CD14-positive monocyte (primary cell): Measurements from ENCODE around the gene PLXNA2. TPM values are rescaled to one million over a fixed set of nuclear protein-coding genes. Genes with fewer than 3 reads are reported as not detected.

Experiments
- DNase-seq, 3 donors: peaks; one replicate each; pipeline ENCODE4 v3.0.0-alpha.2; 2011 to 2022
- H2AFZ ChIP-seq: 2 replicates; pipeline ENCODE4 v1.6.0; 2012; ENCODE audit warnings: mild to moderate bottlenecking, low read depth, low read length, inconsistent platforms; ENCODE audit not compliant: insufficient read depth, poor library complexity, severe bottlenecking
- H3K27ac ChIP-seq, 2 donors: 1 replicate in 1 of 2; 2 replicates in 1 of 2; pipeline ENCODE4 v1.5.1; 2012 to 2013; ENCODE audit warnings: low read length in 2 of 2, control low read depth in 1 of 2, inconsistent platforms in 1 of 2, low read depth in 1 of 2, mild to moderate bottlenecking in 1 of 2
- H3K27me3 ChIP-seq, 2 donors: one replicate each; pipeline versions ENCODE4 v1.6.0 to v1.6.1; 2011 to 2013; ENCODE audit warnings: low read length in 2 of 2; ENCODE audit not compliant: control insufficient read depth in 2 of 2, insufficient read depth in 2 of 2
- H3K36me3 ChIP-seq, 2 donors: replicated peaks in 1 of 2; 1 replicate in 1 of 2; 2 replicates in 1 of 2; pipeline versions ENCODE4 v1.5.1 to v1.6.1; 2012 to 2013; ENCODE audit warnings: low read length in 2 of 2, control low read depth in 1 of 2, inconsistent platforms in 1 of 2, mild to moderate bottlenecking in 1 of 2; ENCODE audit not compliant: insufficient read depth in 2 of 2, control insufficient read depth in 1 of 2
- H3K4me1 ChIP-seq, 2 donors: 1 replicate in 1 of 2; 2 replicates in 1 of 2; pipeline versions ENCODE4 v1.5.1 to v1.6.1; 2012 to 2013; ENCODE audit warnings: low read length in 2 of 2, control low read depth in 1 of 2, inconsistent platforms in 1 of 2, mild to moderate bottlenecking in 1 of 2, moderate library complexity in 1 of 2; ENCODE audit not compliant: insufficient read depth in 2 of 2, control insufficient read depth in 1 of 2
- H3K4me2 ChIP-seq: replicated peaks from 2 replicates; pipeline ENCODE3; 2012; ENCODE audit warnings: low read length, moderate library complexity, mild to moderate bottlenecking; ENCODE audit not compliant: poor library complexity, severe bottlenecking; ENCODE audit errors: extremely low read depth
- H3K4me3 ChIP-seq, 3 experiments: fragments of 200-600 bp in 1 of 3; sonication (generic) in 1 of 3; replicated peaks in 1 of 3; 1 replicate in 2 of 3; 2 replicates in 1 of 3; pipeline ENCODE4 v1.5.1; 2011 to 2013; ENCODE audit warnings: low read length in 3 of 3, mild to moderate bottlenecking in 3 of 3, control low read depth in 2 of 3, low read depth in 2 of 3, inconsistent platforms in 1 of 3, moderate library complexity in 1 of 3
- H3K79me2 ChIP-seq: 2 replicates; pipeline ENCODE4 v1.6.0; 2012; ENCODE audit warnings: mild to moderate bottlenecking, control low read depth, inconsistent platforms, low read length, moderate library complexity; ENCODE audit not compliant: insufficient read depth
- H3K9ac ChIP-seq: 2 replicates; pipeline ENCODE4 v1.6.0; 2017; ENCODE audit warnings: low read length, mild to moderate bottlenecking; ENCODE audit not compliant: insufficient read depth, poor library complexity, severe bottlenecking
- H3K9me3 ChIP-seq, 2 donors: replicated peaks in 1 of 2; 1 replicate in 1 of 2; 2 replicates in 1 of 2; pipeline versions ENCODE4 v1.5.1 to v1.6.1; 2012 to 2013; ENCODE audit warnings: low read length in 2 of 2, control low read depth in 1 of 2; ENCODE audit not compliant: control insufficient read depth in 1 of 2, insufficient read depth in 1 of 2
- H4K20me1 ChIP-seq: 2 replicates; pipeline ENCODE4 v1.6.0; 2012; ENCODE audit warnings: mild to moderate bottlenecking, low read length, control low read depth, moderate library complexity; ENCODE audit not compliant: insufficient read depth
- H3K27ac Mint-ChIP-seq, 7 donors: one replicate each; pipeline ENCODE4 v1.8.0; 2020; ENCODE audit warnings: mild to moderate bottlenecking in 7 of 7, mixed read lengths in 7 of 7, moderate library complexity in 6 of 7, inconsistent platforms in 2 of 7
- H3K27me3 Mint-ChIP-seq, 3 donors: one replicate each; pipeline ENCODE4 v1.8.0; 2021 to 2022; ENCODE audit warnings: low read depth in 3 of 3, mild to moderate bottlenecking in 3 of 3, mixed read lengths in 3 of 3, moderate library complexity in 3 of 3, inconsistent platforms in 1 of 3
- H3K36me3 Mint-ChIP-seq, 2 donors: one replicate each; pipeline ENCODE4 v1.8.0; 2020; ENCODE audit warnings: mixed read lengths in 2 of 2, inconsistent platforms in 1 of 2, mild to moderate bottlenecking in 1 of 2
- H3K4me1 Mint-ChIP-seq: one replicate; pipeline ENCODE4 v1.8.0; 2020; ENCODE audit warnings: mild to moderate bottlenecking, mixed read lengths
- H3K4me3 Mint-ChIP-seq, 2 donors: one replicate each; pipeline ENCODE4 v1.8.0; 2020; ENCODE audit warnings: mild to moderate bottlenecking in 2 of 2, mixed read lengths in 2 of 2, moderate library complexity in 1 of 2
- H3K9me3 Mint-ChIP-seq, 7 donors: one replicate each; pipeline ENCODE4 v1.8.0; 2020 to 2022; ENCODE audit warnings: mixed read lengths in 7 of 7, mild to moderate bottlenecking in 6 of 7, moderate library complexity in 6 of 7, inconsistent platforms in 2 of 7
- CTCF ChIP-seq: fragments of 200-600 bp; IDR thresholded peaks from one replicate; pipeline ENCODE4 v1.8.0; 2022; ENCODE audit warnings: antibody characterized with exemption, mild to moderate bottlenecking
- WGBS: methylation state at CpG from one replicate; pipeline ENCODE4 v1.1.5; 2013; ENCODE audit warnings: missing lambda C conversion rate; ENCODE audit not compliant: insufficient coverage; 5-methylcytosine and 5-hydroxymethylcytosine counted together
- intact Hi-C, 2 donors: fragments of 100-400 bp; cut with micrococcal nuclease; formaldehyde crosslinking; loops; one replicate each; pipeline versions ENCODE4 v1.15.0 to v1.15.1; 2023
- polyA plus RNA-seq, 3 donors: library from polyadenylated mRNA; depleted of rRNA in 1 of 3; unstranded in 2 of 3; stranded (reverse) in 1 of 3; fragments of 300-500 nt in 2 of 3; fragments of >200 nt in 1 of 3; fragmentation: Illumina TruSeq in 2 of 3; gene quantifications; 1 replicate in 2 of 3; 2 replicates in 1 of 3; pipeline ENCODE4 v1.2.3, GENCODE V29; 2012 to 2021

PLXNA2 gene
- polyA plus RNA-seq, 3 donors, result 0.75 to 2.1 (median 1.1) TPM

- H3K4me2 ChIP-seq, result no peak overlapping the region
- no peak for TF ChIP-seq CTCF
- H3K9me3 ChIP-seq, result no peaks in the 10 kb centered on the region
- intact Hi-C loops, result no loop called here
- H3K27ac ChIP-seq, result no peak overlapping the region
- H3K79me2 ChIP-seq, result no peaks in the 10 kb centered on the region
- H3K36me3 ChIP-seq, result no peaks in the 10 kb centered on the region
- Mint-ChIP-seq H3K36me3 (no peaks in the 10 kb centered on the region), H3K27ac (no peak overlapping the region), H3K27me3 (peaks cover 4 to 7% (median 5%) of the 10 kb centered on the region in 3 donors), H3K9me3 (no peaks in the 10 kb centered on the region), H3K4me3 (peak overlapping the region in 1 of 2 donors; percentile 40), H3K4me1 (peaks cover 14% of the 10 kb centered on the region)
- no peaks in the 10 kb centered on the region for H4K20me1 ChIP-seq
- H3K4me1 ChIP-seq, result peaks cover 7 to 10% of the 10 kb centered on the region in 2 donors
- no peaks in the 10 kb centered on the region for H3K27me3 ChIP-seq
- no peak overlapping the region for H3K4me3 ChIP-seq
- H3K9ac ChIP-seq, result no peak overlapping the region
- 91% methylated on average over 10 of the region's 14 CpGs for WGBS
- no peak overlapping the region for H2AFZ ChIP-seq
- DNase-seq, result no peak
Observed at GRCh38 chr1:208222376-208223126, 21.6 kb downstream of the PLXNA2 start.

GRCh38 chr1:208221291-208221622, 22.9 kb downstream of the PLXNA2 start:
- H3K9me3 Mint-ChIP-seq, result no peaks in the 10 kb centered on the region
- H2AFZ ChIP-seq, result no peak overlapping the region
- no peak overlapping the region for H3K27ac Mint-ChIP-seq
- DNase-seq, result no peak
- H3K9me3 ChIP-seq, result no peaks in the 10 kb centered on the region
- no peaks in the 10 kb centered on the region for H3K27me3 ChIP-seq
- no peaks in the 10 kb centered on the region for H3K79me2 ChIP-seq
- no peak overlapping the region for H3K4me2 ChIP-seq
- H4K20me1 ChIP-seq, result no peaks in the 10 kb centered on the region
- peaks cover 7 to 10% of the 10 kb centered on the region in 2 donors for H3K4me1 ChIP-seq
- H3K27me3 Mint-ChIP-seq, result peaks cover 3 to 7% (median 4%) of the 10 kb centered on the region in 3 donors
- no peak overlapping the region for H3K9ac ChIP-seq
- intact Hi-C loops, result no loop called here
- peaks cover 14% of the 10 kb centered on the region for H3K4me1 Mint-ChIP-seq
- H3K4me3 ChIP-seq, result no peak overlapping the region
- H3K36me3 ChIP-seq, result no peaks in the 10 kb centered on the region
- H3K27ac ChIP-seq, result no peak overlapping the region
- no peak for TF ChIP-seq CTCF
- H3K36me3 Mint-ChIP-seq, result peaks cover 5 to 7% of the 10 kb centered on the region in 2 donors
- WGBS, result no CpG with 5 or more reads among the region's 1 CpG
- no peak overlapping the region for H3K4me3 Mint-ChIP-seq
